ENCODE measurements around the gene GNLY.

GNLY gene

DNA sequence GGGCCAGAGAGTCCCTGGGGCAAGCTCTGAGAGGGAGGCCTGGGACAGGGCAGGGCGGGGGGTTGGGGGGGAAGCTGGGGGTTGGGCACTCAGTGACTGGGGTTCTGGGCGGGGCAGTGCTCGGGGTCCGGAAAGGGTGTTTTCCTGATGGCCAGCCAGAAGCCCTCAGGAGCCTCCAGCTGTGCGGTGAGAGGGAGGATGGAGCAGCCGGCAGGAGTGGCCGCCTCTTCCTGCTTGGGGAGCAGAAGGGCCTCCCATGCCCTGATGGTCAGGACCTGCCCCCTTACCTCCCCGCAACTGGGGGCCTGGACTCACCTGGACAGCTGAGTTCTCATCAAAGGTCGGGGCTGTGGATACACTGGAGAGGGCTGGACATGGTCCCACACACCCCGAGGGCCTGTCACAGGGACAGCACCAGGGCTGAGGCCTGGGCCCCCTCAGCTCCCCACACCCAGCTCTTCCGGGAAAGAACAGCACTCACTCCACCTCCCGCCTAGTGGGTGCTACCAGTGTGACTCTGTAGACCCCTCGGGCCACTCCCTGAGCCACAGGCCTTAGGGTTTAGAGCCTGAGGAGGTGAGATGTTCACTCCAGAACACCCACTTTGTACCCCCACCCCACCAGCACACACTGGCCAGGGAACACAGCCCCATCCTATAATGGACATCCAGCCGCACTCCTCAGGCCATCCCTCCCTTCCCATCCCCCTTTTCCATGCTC is 32.9 kb upstream of the GNLY start:
- Histone ChIP-seq H3K27me3 (replicated peaks) (no peaks in the 10 kb centered on the region), H3K36me3 (replicated peaks) (no peaks in the 10 kb centered on the region), H3K4me3 (ENCODE audit: low read depth, low read length) (no peak overlapping the region), H3K27ac (no peak overlapping the region)
- in situ Hi-C loops (cut with HindIII; ENCODE audit: low pct_ligation_motif_present, low sequenced_read_pairs), result no loop called here
- TF ChIP-seq, protein P1, sequence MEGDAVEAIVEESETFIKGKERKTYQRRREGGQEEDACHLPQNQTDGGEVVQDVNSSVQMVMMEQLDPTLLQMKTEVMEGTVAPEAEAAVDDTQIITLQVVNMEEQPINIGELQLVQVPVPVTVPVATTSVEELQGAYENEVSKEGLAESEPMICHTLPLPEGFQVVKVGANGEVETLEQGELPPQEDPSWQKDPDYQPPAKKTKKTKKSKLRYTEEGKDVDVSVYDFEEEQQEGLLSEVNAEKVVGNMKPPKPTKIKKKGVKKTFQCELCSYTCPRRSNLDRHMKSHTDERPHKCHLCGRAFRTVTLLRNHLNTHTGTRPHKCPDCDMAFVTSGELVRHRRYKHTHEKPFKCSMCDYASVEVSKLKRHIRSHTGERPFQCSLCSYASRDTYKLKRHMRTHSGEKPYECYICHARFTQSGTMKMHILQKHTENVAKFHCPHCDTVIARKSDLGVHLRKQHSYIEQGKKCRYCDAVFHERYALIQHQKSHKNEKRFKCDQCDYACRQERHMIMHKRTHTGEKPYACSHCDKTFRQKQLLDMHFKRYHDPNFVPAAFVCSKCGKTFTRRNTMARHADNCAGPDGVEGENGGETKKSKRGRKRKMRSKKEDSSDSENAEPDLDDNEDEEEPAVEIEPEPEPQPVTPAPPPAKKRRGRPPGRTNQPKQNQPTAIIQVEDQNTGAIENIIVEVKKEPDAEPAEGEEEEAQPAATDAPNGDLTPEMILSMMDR (IDR thresholded peaks at IDR 0.05; ENCODE audit: low read depth, low read length, missing control alignments), result no peak
- DNase-seq, result no peak

DNA sequence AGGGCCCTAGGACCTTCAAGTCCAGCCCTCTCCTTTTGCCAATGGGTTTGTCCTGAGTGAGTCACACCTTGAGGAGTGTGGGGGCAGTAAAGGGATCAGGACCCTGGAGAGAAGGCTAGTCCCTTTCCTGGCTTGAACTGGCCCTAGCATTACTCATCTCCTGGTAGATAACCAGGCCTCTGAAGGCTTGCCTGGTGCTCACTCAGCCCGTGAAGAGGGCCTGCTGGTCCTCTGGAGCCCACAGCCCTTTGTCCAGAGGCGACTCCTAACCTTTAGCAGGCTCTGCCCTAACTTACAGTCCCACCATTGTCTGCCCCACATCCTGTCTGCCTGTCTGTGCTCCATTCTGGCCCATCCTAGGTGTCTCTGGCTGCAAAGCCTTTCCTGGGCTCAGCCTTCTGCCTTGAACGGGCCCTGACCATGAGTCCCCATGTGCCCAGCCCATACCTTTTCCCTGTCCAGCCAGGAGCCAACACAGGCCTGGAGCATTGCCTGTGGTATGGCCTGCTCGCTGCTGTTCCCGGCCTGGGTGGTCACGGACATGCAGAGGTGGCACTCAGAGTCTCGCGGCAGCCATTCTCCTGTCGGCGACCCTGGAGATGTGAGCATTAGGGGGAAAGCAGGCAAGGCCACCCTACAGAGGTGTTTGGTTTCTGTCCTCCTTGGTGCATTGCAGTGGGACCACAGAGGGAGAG is 31.1 kb upstream of the GNLY start:
- Histone ChIP-seq H3K4me3 (ENCODE audit: low read depth, low read length) (no peak overlapping the region), H3K27ac (no peak overlapping the region), H3K27me3 (replicated peaks) (no peaks in the 10 kb centered on the region), H3K36me3 (replicated peaks) (no peaks in the 10 kb centered on the region)
- TF ChIP-seq, protein P1 (IDR thresholded peaks at IDR 0.05; ENCODE audit: low read depth, low read length, missing control alignments), result no peak
- in situ Hi-C loops (cut with HindIII; ENCODE audit: low pct_ligation_motif_present, low sequenced_read_pairs), result no loop called here
- DNase-seq, result peak; percentile 83

DNA sequence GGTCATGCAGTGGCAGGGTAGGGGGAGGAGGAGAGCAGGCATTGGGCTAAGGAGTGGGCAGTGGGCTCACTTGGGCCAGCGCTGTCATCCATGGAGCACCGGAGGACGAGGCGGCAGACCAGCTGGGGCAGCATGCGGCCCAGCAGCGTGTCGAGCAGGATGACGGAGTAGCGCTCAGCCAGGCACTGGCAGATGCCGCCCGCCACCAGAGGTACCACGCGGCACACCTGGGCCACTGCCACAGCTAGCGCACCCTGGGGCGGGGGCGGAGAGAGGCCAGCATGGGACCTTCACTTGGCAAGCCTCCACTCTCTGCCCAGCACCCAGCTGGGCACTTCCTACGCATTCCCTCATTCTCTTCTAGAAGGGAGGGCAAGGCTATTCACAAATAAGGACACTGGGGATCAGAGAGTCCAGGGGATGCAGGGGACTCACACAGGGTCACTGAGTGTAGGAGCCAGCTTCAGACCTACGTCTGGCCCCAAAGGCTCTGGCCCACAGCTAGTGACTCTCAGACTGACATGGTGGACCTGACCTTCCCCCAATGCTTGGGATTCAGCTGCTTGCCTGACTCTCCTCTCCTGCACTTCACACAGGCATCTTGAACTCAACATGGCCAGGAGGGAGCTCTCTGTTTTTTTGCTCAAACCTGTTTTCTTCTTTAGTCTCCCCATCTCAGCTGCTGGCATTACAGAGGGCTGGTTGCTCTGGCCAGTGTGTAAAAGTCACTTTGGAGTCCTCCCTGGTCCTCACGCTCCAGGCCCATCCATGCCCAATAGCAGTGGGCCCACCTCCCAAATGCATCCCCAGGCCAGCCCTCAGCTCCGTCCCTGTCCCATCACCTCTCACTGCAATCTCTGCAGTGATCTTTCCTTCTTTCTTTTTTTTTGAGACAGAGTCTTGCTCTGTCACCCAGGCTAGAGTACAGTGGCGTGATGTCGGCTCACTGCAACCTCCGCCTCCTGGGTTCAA is 30.3 kb upstream of the GNLY start:
- no peak for DNase-seq
- Histone ChIP-seq H3K27ac (no peak overlapping the region), H3K27me3 (replicated peaks) (no peaks in the 10 kb centered on the region), H3K4me3 (ENCODE audit: low read depth, low read length) (no peak overlapping the region), H3K36me3 (replicated peaks) (no peaks in the 10 kb centered on the region)
- TF ChIP-seq, protein P1 (IDR thresholded peaks at IDR 0.05; ENCODE audit: low read depth, low read length, missing control alignments), result no peak
- in situ Hi-C loops (cut with HindIII; ENCODE audit: low pct_ligation_motif_present, low sequenced_read_pairs), result no loop called here

DNA sequence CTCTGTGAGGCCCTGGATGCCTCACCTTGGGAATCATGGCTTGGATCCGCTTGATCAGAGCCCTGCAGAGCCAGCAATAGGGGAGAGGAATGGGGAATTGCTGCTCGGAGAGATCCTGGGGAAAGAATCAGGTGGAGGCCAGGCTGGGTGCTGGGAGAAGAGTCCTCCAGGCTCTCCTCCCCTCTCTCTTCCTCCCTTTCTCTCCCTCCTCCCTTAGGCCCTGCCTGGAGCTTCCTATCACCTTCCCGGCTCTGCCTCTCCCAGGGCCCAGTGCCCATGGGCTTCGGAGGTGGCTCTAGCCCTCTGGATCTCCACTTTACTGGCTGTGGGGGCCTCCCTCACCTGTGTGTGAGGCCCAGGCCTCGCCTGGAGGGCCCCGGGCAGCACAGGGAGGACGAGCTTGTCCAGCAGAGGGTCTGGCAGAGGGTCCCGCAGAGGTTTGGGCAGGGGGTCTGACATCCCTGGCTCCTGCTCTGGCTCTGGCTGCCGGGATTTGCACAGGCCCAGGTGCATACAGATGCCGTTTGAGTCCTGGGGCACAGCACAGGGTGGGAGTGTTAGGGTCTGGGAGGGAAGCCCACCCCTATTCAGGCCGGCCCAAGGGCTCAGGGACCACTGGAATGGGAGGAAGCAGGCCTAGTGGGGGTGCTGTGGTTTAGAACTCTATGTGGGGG is 28.8 kb upstream of the GNLY start:
- TF ChIP-seq, protein P1 (IDR thresholded peaks at IDR 0.05; ENCODE audit: low read depth, low read length, missing control alignments), result no peak
- DNase-seq, result no peak
- Histone ChIP-seq H3K27ac (no peak overlapping the region), H3K4me3 (ENCODE audit: low read depth, low read length) (no peak overlapping the region), H3K36me3 (replicated peaks) (no peaks in the 10 kb centered on the region), H3K27me3 (replicated peaks) (no peaks in the 10 kb centered on the region)
- in situ Hi-C loops (cut with HindIII; ENCODE audit: low pct_ligation_motif_present, low sequenced_read_pairs), result no loop called here

DNA sequence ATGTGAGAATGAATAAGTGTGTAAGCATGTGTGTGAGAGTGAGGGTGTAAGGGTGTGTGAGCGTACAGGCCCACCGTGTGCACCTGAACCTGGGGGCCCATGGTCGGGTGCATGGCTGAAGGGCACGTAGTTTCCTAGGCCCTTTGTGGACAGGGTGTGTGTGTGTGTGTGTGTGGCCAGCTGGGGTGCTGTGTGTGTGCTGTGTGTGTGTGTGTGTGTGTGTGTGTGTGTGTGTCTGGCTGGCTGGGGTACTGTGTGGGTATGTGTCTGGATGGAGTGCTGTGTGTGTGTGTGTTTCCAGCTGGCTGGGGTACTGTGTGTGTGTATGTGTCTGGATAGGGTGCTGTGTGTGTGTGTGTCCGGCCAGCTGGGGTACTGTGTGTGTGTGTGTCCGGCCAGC is 28.1 kb upstream of the GNLY start:
- Histone ChIP-seq H3K27me3 (replicated peaks) (no peaks in the 10 kb centered on the region), H3K4me3 (ENCODE audit: low read depth, low read length) (no peak overlapping the region), H3K36me3 (replicated peaks) (no peaks in the 10 kb centered on the region), H3K27ac (no peak overlapping the region)
- DNase-seq, result no peak
- in situ Hi-C loops (cut with HindIII; ENCODE audit: low pct_ligation_motif_present, low sequenced_read_pairs), result no loop called here
- TF ChIP-seq, protein P1 (IDR thresholded peaks at IDR 0.05; ENCODE audit: low read depth, low read length, missing control alignments), result no peak

All from brain microvascular endothelial cell (primary cell).